Embryonic facial prominence (tissue), 1 donor: ENCODE measurements around the gene HECTD4.
"Not testable (repeated sequence)": the region's sequence is repeated elsewhere in the genome, so short reads cannot be mapped to it uniquely, and the experiment has no call there.

Experiments used
- DNase-seq: peaks from one replicate; pipeline ENCODE4 v3.0.0-alpha.2; 2016; ENCODE audit errors: extremely low spot score

HECTD4 gene, protein sequence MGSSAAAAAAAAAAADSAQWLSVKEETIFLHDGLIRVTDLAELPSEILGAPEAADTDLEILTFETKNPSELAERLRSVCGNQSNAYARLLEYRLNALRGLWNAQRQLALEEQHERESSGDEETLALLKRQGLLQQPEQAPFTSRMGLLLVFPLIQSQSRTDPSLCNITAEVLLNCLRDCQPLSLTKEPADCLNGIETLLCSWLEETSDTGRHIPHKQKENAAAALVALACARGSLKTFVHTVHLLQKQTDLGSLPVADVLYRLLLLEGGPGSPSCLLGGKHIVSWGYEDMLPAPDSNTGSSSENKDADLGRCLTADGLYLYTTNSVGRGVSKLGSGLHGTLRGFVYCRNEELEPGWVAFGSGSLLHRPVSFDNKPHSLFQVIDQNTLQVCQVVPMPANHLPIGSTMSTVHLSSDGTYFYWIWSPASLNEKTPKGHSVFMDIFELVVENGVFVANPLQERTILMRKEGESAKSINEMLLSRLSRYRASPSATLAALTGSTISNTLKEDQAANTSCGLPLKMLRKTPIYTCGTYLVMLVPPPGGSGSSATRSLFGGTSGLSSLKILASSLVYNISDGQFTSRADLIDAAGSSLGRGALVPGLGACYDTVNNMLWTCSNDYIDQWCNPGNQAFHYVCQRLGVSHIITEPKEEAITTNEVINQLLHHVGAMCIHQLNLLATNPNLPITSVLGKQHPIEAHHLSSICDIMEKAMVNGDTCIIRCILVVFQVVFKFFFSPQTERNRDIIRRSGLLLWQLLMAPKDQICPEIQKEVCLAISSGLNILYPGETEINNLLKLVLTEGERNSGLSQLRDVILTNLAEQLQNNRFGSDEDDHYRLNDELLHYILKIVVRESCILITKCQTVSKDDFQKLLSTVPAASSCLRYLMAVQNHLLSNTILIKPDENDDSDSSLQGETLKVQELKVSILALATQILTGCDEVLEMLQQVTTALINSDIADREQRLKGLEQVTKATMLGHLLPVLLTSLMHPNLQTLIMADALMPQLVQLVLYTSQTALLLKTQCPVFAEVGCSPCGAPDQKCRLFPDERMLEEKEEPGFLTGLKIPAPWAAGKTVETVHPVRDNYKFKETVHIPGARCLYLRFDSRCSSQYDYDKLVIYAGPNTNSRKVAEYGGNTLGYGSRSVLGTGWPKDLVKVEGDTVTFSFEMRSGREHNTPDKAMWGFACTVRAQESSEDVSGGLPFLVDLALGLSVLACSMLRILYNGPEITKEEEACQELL (N-terminal part only)

DNA sequence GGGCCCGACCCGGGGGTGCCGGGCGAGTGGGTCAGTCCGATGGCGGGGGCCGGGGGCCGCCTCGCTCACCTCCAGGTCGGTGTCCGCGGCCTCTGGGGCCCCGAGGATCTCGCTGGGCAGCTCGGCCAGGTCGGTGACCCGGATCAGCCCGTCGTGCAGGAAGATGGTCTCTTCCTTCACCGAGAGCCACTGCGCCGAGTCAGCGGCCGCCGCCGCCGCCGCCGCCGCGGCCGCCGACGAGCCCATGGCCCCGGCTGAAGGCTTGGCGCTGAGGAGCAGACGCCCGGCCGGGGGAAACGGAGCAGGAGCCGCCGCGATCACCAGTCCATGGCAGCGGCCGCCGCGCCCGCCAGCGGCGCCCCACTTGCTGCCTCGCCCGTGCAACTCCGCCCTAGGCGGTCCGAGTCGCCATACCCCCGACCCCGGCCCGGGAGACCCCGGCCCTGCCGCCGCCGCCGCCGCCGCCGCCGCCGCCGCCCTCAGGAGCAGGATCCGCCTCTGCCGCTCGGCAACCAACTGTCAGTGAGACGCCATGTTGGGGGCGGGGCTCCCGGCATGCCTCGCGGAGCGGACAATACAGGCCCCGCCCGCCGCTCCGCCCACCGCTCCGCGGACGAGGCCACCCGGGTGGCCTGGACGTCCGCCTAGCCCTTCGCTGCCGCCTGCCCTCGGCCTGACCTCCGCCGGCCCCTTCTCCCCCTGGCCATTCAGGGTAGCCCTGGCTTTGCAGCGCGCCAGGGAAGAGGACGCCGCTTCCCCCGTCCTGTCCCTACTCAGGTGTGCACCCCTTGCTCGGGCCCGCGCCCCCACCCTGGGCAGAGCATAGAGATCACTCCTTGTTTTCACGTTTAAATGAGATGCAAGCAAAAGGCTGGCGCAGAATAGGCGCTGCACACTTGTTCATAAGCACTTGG lies at the start of gene HECTD4:
HECTD4 (minus strand) TSS at position 549 of the 914 bp plus-strand sequence; CDS start at position 246, 303 bp downstream.
- peak; percentile 74 for DNase-seq

DNA sequence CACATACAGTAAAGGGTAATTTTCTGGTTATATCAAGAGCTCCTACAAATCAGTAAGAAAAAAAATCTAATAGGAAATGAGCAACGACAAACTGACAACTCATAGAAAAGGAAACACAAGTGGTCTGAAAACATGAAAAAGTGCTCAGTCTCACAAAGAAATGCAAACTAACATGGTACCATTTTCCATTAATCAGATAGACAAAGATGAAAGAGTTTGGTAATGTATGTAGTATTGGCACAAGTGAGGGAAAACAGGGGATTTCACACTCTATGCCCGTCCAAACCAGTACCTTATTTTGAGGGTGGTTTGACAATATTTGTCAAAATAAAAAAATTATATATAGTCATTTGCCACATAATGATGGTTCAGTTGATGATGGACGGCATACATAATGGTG lies 49.7 kb upstream of the HECTD4 start:
- DNase-seq, result no peak

DNA sequence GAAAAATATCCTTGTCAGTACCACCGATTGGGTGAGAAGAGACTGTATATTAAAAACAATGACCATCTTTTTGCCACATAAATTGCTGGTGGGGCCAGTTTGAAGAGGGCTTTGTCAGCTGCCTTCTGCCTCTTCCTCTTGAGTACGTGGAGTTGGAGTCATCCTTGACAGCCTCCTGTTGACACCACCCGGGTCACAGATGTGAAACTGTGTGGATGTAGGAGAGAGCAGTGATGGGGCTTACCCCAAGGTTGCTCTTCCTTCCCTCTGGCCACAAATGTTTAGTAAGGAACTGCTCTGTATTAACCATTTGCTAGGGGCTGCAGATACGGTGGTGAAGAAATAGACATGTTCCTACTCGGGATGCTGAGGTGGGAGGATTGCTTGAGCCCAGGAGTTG lies 48.7 kb upstream of the HECTD4 start:
- no peak for DNase-seq

DNA sequence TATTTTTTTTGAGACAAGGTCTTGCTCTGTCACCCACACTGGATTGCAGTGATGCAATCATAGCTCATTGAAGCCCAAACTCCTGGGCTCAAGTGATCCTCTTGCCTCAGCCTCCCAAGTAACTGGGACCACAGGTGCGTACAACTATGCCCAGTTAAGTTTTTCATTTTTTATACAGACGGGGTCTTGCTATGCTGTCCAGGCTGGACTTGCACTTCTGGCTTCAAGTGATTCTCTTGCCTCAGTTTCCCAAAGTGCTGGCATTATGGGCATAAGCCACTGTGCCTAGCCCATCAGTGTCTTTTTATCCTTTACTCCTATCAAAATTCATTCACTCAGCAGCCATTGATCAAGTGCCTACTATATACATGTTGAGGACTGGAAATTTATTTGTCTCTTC lies 45.5 kb upstream of the HECTD4 start:
- no peak for DNase-seq

- no peak for DNase-seq
These were observed 43.6 kb upstream of the HECTD4 start for GRCh38 chr12:112425582-112426382.

DNA sequence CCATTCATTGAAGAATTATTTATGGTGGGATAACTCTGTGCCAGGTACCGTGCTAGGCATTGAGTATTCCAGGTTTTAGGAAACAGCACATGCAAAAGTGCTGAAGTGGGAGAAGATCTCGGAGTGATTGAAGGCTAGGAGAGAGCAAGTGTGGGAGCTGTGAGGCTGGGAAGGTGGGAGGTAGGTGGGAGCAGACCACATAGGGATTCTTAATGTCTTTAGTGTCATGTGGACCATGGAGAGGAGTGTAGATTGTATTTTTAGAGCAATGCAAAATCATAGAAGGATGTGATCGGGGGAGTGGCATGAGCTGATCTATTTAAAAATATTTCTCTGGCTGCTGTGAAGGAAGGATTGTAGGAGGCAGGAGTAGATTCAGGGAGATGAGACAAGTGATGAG lies 41.9 kb upstream of the HECTD4 start:
- DNase-seq, result no peak

DNA sequence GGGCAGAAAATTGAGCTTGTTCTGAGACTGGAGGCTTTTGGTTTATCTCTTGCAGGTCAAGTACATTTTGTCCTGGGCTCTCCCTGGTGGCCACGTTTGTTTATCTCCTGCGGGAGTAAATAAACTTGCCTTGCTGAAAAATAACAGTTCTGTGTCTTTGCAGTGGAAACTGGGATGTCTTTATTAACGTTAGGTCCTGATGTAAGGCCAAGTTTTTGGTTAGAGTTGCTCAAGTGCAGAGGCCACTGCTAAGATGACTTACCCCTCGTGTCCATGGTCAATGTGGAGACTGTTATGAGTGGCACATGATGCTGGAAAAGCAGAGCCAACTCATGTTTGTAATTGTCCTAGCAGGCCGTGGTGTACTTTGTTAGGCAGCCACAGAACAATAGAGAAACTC lies 40.3 kb upstream of the HECTD4 start:
- no peak for DNase-seq

DNA sequence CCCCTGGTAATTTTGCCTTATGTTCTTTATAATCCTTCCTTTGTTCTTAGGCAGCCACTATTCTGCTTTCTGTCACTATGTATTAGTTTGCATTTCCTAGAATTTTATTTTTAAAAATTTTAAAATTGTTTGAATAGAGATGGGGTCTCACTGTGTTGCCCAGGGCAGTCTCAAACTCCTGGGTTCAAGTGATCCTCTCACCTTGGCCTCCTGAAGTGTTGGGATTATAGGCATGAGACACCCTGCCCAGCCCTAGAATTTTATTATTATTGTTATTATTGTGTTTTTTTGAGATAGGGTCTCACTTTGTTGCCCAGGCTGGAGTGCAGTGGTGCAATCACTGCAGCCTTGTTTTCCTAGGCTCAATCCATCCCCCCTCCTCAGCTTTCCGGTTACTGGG lies 39.1 kb upstream of the HECTD4 start:
- DNase-seq, result no peak

- DNase-seq, result no peak
These were observed 38.5 kb upstream of the HECTD4 start for GRCh38 chr12:112420740-112421139.

DNA sequence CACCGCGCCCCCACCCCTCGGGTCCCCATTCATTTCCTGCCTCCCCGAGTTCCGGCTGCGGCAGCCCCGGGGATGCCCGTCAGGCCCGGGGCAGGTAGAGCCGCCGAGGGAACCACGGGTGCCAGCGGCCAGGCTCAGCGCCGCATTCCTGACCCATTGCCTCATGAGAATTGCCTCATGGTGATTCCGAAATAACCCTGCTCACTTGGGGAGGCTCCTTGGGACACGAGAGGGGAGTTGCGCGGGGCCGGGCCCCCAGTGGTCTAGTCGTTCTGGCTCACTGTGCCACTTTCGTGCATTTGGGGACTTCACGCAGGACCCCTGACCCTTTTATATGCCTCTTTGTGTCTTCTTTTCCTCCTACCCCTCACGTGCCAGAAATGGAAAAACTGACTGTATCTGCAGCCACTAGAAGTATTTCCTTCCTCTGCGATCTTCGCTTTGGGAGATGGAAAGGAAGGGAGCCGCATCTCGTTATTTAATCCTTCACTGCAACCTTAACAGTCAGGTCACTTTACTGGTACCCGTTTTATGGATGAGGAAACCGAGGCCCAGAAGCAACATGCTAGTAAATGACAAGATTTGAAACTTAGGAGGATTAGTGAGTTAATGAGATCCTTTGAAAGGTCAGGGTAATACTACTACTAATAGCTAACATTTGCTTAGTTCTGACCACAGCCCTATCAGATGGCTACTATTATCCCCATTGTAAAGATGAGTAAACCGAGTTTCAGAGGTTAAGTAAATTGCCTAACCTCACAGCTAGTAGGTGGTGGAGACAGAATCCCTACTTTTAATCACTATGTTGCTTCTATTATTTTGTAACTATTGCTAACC lies 37.3 kb upstream of the HECTD4 start:
- DNase-seq, result peak; percentile 10

DNA sequence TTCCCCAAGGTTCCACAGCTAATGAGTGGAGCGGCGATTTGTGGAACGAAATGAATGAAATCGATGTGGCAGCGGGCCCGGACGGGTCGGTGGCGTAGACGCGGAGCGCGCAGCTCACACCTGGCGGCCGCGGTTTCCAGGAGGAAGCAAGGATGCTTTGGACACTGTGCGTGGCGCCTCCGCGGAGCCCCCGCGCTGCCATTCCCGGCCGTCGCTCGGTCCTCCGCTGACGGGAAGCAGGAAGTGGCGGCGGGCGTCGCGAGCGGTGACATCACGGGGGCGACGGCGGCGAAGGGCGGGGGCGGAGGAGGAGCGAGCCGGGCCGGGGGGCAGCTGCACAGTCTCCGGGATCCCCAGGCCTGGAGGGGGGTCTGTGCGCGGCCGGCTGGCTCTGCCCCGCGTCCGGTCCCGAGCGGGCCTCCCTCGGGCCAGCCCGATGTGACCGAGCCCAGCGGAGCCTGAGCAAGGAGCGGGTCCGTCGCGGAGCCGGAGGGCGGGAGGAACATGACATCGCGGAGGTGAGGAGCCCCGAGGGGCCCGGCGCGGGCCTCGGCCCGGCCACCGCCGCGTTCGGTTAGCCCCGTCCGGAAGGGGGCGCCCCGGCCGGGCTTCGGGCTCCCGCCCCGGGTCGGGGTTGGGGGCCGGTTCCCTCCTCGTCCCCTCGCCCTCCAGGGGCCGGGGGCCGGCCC lies 36.5 kb upstream of the HECTD4 start, which contains the start of gene PTPN11:
PTPN11 (plus strand) TSS at position 340 of the 689 bp plus-strand sequence; CDS start at position 505, 165 bp downstream.
- DNase-seq, result peak; percentile 76

DNA sequence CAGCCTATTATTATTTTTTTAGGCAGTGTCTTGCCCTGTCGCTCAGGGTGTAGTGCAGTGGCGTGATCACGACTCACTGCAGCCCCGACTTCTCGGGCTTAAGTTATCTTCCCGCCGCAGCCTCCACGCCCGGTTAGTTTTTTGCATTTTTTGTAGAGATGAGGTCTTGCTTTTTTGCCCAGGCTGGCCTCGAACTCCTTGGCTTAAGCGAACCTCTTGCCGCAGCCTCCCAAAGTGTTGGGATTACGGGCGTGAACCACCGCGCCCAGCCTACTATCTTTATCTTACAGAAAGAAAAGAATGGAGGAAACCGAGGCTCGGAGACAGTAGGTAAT lies 36.0 kb upstream of the HECTD4 start:
- no peak for DNase-seq

- not testable (repeated sequence) for DNase-seq
These were observed 33.2 kb upstream of the HECTD4 start for GRCh38 chr12:112415457-112415856.

GRCh38 chr12:112413855-112414625 lies 31.8 kb upstream of the HECTD4 start:
- no peak for DNase-seq

DNA sequence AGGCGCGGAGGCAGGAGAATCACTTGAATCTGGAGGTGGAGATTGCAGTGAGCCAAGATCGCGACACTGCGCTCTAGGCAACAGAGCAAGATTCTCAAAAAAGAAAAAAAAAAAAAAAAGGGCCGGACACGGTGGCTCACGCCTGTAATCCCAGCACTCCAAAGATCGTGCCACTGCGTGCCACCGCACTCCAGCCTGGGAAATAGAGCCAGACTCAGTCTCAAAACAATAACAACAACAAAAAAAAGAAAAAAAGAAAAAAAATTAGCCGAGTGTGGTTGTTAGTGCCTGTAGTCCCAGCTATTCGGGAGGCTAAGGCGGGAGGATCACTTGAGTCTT lies 27.6 kb upstream of the HECTD4 start:
- DNase-seq, result no peak

DNA sequence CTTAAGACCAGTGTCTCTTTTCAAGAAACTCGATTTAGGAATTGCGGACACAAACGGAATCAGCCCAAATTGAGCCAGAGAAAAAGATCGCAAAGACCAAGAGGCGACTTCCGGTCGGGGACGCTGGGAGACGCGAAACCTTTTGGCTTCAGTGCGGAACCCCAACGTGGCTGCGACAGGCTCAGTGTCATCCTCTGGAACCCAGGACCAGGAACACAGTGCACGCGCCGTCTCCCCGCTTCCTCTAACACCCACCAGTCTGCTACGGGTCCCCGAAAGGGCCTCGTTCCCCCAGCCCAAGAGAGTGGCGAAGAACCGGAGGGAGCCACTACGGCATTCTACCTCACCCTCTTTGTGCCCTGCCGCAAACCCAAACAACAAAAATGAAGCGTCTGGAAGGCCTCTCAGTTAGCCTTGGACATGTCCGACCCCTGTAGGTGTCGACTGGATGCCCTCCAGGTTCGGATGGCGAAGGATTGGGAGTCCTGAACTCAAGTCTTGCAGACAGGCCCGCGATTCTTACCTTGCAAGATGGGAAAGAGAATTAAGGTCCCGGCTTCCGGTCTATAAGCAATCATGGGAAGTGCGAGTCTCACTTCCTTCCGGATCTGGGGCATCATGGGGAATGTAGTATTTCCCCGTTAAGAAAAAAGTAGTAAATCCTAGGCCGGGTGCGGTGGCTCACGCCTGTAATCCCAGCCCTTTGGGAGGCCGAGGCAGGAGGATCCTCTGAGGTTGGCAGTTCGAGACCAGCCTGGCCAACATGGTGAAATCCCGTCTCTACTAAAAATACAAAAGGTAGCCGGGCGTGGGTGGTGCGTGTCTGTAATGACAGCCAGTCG lies 27.1 kb upstream of the HECTD4 start, which contains the start of gene RPL6:
RPL6 (minus strand) TSS at position 542 of the 842 bp plus-strand sequence. CDS start 949 bp downstream, outside the sequence.
- DNase-seq, result peak; percentile 91

DNA sequence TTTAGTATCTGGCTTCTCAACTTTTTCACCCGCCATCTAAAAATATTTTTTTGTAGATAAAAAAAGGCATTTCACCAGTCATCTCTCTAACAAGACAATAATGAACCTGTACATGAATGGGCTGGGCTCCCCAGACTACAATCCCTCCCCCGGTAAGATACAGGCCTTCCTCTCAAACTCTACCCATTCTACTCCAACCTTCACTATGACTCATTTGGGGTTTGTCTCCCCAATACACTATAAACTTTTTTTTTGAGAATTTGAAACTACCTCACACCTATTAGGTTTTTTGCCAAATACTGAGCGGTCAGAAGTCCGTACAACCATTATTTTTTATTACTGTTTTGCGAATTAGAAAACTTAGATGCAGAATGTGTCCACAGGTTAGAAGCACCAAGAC lies 26.4 kb upstream of the HECTD4 start:
- DNase-seq, result no peak
